HG03095 (cell line): Measurements from ENCODE around the gene SMYD3.

Experiments used
- ATAC-seq: cut with Tn5 transposase; IDR thresholded peaks from one replicate; pipeline ENCODE4 v1.9.1; 2021; ENCODE audit warnings: moderate library complexity; ENCODE audit not compliant: unreplicated experiment

SMYD3 gene

DNA sequence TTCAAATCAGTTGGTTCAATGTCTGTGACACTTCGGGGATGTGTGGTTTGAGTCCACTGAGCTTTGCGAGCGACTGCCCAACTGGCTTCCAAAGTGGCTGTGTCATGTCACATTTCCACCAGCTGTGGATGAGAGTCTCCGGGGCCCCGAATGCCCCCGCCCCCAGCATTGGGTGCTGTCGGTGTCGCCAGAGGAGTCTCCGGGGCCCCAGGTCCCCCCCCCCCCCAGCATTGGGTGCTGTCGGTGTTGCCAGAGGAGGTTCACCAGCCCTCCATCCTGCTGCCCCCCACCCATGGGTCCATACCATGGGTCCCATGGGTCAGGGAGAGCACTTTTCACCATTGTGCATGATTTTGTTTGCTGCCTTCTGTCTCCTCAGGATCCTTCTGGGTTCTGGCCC is 9.0 kb upstream of the SMYD3 start:
- ATAC-seq: no peak

GRCh38 chr1:246515390-246516005 is 8.4 kb upstream of the SMYD3 start:
- no peak for ATAC-seq

DNA sequence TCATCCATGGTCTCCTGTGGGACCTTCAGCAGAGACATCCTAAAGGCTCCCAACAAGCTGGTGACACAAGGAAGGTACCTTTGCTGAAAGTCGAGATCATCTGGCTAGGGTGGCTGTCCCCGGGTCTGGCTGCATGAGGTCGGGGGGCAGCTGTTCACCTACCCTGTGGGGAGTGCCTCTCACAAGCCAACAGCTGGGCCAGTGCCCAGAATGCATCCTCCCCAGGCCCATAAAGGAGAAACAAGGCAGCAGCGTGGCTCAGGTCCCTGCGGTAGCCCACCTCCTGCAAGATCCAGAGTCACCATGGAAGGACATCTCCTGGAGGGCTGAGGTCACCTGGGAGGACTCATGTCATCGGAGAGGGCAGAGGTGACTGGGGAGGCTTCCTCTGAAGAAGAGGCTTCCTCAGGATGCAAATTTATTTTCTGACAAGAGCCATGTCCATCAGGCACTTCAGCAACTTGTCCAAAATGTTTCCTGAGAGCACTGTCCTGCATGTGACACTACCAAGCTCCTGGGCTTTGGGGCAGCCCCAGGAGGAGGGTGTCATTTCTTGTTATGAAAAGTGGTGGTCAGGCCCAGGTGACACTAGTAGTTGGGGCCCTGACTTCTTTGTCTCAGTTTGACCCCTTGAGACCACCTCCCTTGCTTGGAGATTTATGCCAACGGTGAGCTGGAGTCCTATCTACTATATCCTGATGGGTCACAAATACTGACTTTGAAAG is 6.7 kb upstream of the SMYD3 start:
- no peak for ATAC-seq

DNA sequence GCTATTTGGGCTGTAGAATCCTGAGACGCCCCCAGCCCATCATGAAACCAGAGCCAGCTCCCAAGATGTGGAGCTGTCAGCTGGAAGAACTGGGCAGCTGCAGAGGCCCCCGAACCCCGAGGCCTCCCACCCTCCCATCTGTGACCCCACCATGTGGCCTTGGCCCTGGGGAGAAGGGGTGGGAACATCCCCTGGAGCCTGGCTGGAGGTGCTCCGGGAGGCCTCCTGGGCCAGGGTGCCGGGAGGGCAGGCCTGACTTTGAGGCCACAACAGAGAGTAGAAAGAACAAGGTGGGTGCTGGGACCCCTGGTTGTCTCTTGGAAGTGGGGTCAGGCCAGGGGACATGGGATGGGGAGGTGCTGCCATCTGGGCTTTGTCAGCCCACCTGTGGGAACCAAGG is 6.0 kb upstream of the SMYD3 start:
- no peak for ATAC-seq

DNA sequence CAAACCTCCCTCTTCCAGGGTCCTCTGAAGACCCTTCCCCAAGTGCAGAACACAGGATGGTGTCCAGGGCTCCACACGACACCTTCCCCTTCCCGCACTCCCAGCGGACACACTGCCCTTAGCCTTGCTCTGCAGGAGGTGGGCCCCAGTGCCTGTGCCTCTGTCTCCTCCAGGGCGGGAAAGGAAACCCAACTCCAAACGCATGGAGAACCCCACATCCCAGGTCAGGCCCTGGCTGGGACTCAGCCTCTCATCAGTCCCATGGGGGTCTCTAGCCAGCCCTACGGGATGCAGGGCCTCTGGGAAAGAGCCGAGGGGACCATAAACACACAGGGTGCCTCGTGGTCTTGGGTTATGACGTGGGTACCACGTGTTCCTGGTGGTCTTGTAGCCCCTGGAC is 5.6 kb upstream of the SMYD3 start:
- ATAC-seq: no peak

GRCh38 chr1:246512230-246512629 is 5.2 kb upstream of the SMYD3 start:
- ATAC-seq: no peak

DNA sequence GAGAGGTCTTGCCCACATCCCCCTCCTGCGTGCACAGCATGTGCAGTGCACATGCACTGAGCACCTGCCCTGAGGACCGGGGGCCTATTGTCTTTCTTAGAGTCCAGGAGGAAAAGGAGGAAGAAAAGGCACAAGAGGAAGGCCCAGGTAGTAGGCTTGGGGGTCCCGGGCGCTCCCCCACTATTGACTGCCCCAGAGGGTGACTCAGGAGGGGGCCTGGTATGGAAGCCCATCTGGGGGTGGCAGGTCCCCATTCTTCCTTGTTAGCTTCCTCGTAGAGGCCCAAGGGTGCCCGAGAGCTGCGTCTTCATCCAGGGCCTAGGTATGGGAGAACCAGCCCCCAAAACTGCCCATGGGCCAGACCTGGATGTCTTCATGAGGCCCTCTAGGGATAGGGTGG is 4.1 kb upstream of the SMYD3 start:
- no peak for ATAC-seq

DNA sequence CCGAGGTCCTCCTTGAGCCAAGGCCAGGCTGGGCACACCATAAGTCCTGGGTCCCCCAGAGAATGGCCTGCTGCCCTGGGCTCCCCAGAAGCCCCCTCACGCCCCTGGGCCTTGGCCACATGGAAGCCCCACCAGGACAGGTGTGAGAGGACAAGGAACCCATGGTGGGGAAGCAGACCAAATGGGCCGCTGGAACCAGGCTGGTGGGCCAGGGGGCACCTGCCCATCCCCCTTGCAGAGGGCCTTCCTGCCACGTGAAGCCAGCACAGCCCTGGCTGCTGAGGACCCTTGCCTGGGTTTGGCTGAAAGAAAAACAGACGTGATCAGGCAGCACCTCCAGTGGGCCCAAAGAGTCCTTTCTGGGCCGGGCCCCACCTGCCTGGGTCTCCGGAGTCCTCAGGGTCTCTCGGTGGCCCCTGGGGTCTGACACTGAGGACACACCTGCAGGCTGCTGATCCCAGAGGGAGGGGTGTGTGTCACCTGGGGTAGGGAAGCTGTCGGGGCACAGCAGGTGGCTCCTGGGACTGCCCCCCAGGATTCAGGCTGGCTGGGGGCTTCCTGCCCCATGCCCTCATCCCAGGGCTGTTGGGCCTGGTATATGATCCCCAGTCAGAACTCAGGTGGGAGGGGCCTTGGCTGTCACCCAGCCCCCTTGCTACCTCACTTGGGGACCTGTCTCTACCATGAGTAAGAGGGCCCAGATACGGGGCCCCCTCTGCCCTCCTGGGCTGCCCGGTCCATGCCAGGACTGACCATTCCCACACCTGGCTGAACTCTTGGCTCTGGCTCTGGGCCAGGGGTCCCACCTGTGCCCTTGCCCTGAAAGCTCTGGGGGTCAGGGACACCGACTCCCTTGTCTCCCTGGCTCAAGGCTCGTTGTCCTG is 3.3 kb upstream of the SMYD3 start:
- ATAC-seq: no peak

DNA sequence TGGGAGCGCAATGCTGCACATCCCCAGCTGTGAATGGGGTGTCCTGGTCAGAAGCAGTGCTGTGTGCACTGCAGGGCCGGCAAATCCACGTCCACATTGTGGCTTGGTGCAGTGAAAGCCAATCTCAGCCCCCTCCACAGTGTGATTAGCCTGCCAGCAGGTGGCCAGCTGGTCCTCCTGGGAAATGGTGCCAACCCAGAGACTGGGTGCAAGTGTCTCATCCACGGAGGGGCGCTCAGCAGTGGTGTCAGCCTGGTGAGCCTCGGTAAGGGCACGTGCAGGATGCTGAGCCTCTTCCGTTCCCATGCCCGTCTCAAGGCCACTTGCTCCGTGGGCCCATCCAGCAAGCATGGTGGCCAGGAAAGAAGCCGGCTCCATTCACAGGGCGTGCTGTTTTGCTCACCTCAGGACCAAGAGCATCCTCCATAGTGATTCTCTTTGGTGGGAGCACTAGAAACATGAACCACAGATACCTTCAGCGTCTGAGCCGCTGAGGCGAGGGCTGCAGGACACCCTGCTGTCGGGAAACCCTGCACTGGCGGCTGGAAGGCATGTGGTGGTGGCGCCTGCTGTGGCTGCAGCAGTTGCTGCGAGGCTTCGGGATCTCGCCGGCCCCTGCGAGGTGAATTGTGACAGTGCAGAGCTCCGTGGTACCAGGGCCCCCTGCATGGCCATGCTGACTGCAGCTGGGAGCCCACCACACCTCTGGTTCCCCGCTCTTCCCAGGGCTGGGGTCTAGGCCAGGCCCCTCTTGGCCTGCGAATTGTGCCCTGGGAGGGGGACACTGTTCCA is 2.0 kb upstream of the SMYD3 start:
- ATAC-seq: no peak

DNA sequence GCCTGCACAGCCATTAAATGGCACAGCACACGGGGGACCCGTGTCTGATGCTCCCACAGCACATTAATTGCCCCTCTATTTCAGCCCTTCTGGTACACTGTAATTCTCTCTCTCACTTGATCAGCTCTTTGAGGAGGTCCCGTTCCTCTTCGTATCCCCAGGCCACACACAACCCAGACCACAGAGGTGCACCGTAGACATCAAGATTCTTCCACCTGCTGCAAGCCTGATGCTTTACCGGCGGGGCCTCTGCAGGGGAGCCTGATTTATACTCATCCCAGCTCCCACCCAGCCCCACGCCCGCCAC is 759 bp downstream of the SMYD3 start:
- ATAC-seq: peak; percentile 6

GRCh38 chr1:246503341-246503740 is 3.7 kb downstream of the SMYD3 start:
- ATAC-seq: no peak

DNA sequence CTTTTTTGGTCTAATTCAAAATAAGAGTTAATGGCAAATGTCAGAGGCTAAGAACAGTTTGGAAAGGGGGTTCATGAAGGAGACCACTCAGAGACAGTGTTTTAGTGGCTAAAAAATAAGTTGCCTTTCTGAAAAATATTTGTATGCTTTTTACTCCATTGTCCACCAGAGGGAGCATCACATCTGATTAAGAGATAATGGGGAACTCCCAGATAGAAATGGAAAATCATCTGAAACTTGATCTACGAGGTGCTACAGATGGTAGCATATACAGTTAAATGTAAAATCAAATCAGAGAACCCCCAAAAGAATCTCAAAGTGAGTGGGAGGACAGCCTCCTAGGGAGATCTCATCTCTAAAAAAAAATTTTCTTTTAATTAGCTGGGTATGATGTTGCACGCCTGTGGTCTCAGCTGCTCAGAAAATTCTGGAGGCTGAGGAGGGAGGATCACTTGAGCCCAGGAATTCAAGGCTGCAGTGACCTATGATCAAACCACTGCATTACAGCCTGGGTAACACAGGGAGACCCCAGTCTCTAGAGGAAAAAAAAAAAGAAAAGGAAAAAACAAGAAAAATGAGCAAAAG is 9.7 kb downstream of the SMYD3 start:
- no peak for ATAC-seq

GRCh38 chr1:246492611-246493245 is 14.4 kb downstream of the SMYD3 start:
- no peak for ATAC-seq

DNA sequence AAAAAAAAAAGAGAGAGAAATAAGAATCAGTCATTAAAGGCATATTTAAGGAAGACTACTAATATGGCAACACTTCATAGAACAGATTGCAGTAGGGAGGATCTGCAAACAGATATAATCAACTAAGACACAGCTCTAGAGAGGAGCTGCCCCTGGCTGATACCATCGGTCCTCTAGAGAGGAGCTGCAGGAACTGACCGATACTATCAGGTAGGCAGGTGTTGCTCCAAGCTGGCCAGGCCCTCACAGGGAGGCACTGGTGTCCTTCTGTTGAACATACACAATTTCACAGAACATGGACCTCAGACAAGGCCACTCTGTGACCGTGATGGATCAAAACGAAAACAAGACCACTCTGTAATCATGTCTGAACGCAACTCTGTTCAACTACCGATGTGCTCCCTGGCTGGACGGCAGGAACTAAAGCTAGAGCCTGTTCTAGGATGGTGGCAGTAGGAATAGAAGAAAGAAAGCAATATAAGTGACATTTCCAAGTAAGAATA is 15.5 kb downstream of the SMYD3 start:
- ATAC-seq: no peak

- ATAC-seq: no peak
Measured at GRCh38 chr1:246488674-246489073, 18.4 kb downstream of the SMYD3 start.

GRCh38 chr1:246483569-246483933 is 23.5 kb downstream of the SMYD3 start:
- ATAC-seq: peak; percentile 4

GRCh38 chr1:246482805-246483568 is 24.1 kb downstream of the SMYD3 start:
- peak; percentile 52 for ATAC-seq

DNA sequence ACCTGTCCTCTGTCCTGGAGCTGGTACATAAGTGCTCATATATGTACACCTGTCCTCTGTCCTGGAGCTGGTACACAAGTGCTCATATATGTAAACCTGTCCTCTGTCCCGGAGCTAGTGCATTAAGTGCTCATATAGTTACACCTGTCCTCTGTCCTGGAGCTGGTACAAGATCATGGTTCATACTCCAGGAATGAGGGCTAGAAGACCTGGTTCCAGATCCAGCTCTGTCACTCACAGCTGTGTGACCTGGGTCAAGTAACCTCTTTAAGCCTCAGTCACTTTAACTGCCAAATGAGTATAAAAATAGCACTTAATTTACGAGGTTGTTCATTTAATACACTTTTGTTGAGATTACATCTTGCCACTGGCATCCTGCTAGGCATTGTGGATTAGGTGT is 28.0 kb downstream of the SMYD3 start:
- no peak for ATAC-seq

DNA sequence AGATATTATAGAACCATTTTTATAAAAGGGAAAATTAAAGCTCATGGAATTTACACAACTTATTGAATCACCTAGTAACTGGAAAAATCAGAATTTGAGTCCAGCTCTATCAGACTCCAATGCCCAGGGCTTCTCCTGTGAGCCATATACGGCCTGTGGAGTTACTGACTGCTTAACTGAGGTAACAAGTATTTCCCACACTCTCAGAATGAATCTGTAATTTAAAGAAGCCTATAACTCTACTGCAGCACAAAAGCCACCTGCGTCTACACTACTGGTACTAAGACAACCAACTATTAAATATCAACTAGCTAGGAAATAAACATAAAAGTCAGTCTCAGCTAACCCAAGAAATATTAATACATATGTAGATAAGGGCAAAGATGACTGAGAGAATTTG is 29.4 kb downstream of the SMYD3 start:
- no peak for ATAC-seq

- no peak for ATAC-seq
Measured at GRCh38 chr1:246476771-246477170, 30.3 kb downstream of the SMYD3 start.
